ENCODE results near the gene LRRC8B. TPM values are rescaled to one million over a fixed set of nuclear protein-coding genes. Genes with fewer than 3 reads are reported as not detected.

Gene LRRC8B
- total RNA-seq, 1 donor from 2014 or later: 62.3 TPM

DNA sequence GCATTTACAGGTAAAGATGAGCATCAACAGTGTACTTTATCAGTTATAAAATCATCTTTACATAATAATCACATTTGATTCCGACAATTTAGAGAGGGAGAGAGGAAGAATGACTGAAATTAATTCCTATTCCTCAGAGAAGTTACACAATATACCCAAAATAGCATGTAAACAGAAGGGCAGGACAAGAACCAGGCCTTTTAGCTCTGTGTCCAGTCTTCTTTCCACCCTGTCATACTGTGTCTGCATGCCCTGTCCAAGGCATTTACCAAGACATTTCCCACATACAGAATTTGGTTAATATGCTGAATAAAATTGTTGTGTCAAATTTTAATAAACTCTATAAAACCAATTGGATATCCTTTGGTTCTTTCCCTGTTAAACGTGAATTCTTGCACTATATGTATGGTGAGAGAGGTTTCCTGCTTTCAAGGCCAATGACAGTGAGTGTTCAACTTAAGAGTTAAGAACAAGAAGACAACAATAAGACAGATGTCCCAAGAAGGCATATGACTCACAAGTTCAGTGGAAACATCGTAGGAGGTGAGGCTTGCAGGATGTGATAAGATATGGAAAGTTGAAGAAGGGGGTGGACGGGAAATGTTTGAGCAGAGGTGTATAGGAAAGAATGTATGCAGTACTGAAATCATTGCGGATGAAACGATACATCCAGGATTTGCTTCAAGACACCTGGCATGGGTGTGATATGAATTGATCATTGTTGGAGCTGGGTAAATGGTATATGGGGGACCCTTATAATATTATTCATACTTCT lies 20.8 kb downstream of the LRRC8B start:
- Mint-ChIP-seq H3K4me3 (peak overlapping the region; percentile 12), H3K4me1 (ENCODE audit: low read depth) (peaks cover 85% of the 10 kb centered on the region), H3K36me3 (ENCODE audit: low read depth) (peaks cover 45% of the 10 kb centered on the region), H3K27ac (peak overlapping the region; percentile 90), H3K27me3 (ENCODE audit: insufficient read depth) (peaks cover 2% of the 10 kb centered on the region), H3K9me3 (no peaks in the 10 kb centered on the region)
- intact Hi-C loops (cut with micrococcal nuclease): loop anchor here (1.0 to 2.0 kb wide), 10 partner anchors 8 to 561 kb away; partner anchors contain the start of genes GBP2 and LRRC8B
- DNase-seq (ENCODE audit: low spot score): peak; percentile 39

DNA sequence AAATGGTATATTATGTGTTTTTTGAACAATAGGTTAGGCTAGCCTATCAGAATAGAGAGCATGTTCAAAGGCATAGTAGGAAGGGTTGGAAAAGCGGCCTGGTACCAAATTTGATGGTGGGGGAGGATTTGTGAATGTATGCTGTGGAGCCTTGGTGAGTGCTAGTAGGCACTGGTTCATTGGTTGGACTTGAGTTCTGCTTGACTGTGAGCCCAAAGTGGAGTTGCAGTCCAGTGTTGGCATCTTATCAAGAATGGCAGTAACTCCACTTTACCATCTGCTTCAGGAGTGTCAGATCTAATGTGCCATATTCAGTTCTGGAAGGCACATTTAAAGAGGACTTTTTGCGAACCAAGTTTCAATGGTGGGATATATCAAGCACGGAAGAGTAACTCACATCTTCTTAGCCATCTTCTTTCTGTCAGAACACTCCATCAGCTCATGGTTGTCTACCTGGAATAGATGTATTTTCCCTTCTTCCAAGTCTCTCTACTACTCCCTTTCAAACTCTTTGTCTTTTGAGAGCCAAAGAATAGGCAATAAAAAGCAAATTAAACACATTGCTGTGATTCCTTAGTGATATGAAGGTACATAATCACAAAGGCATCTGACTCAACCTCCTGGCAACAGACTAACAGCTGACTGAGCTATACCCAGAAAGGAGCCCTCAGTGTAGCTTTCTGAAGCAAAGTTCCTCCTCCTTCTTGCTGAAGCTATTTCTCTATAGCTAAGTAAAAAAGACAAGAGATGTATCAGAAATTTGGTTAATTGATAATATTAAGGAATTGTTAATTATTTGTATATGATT lies 21.7 kb downstream of the LRRC8B start:
- Mint-ChIP-seq H3K27ac (peak overlapping the region; percentile 90), H3K9me3 (no peaks in the 10 kb centered on the region), H3K36me3 (ENCODE audit: low read depth) (peaks cover 47% of the 10 kb centered on the region), H3K27me3 (ENCODE audit: insufficient read depth) (peaks cover 2% of the 10 kb centered on the region), H3K4me3 (peak overlapping the region; percentile 17), H3K4me1 (ENCODE audit: low read depth) (peaks cover 85% of the 10 kb centered on the region)
- no peak for DNase-seq (ENCODE audit: low spot score)
- intact Hi-C loops (cut with micrococcal nuclease): loop anchor here (2.0 kb wide), 3 partner anchors 43 to 57 kb away; no protein-coding TSS in a partner anchor

DNA sequence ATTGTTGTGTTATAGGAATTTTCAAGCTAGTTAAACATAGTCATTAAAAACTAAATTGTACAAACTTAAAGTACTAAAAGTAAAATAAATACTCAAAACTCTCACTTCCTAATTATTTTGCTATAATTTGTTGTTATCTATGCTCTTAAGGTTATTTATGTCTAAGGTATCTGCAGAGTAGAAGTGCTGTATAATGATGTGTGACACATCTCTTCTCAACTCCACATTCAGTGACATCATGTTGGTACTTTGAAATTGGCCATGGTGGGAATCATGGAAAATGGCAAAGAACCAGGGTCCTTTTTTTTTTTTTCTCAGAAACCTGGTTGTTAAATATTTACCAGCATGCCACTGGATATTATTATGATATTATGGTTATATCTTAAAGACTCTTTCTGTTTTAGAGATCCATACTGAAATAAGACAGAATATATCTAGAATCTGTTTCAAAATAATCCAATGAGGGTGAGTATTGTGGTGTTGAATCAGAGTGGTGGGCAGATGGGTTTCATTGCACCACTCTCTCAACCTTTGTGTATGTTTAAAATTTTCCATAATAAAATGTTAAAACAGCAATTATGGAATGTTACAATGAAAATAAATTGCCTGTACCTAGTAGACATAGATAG lies 22.4 kb downstream of the LRRC8B start:
- H3K36me3 Mint-ChIP-seq (ENCODE audit: low read depth): peaks cover 48% of the 10 kb centered on the region
- peak overlapping the region; percentile 31 for H3K4me3 Mint-ChIP-seq
- H3K27me3 Mint-ChIP-seq (ENCODE audit: insufficient read depth): peaks cover 2% of the 10 kb centered on the region
- no peaks in the 10 kb centered on the region for H3K9me3 Mint-ChIP-seq
- peak overlapping the region; percentile 90 for H3K27ac Mint-ChIP-seq
- no peak for DNase-seq (ENCODE audit: low spot score)
- peaks cover 86% of the 10 kb centered on the region for H3K4me1 Mint-ChIP-seq (ENCODE audit: low read depth)
- intact Hi-C loops (cut with micrococcal nuclease): loop anchor here (1.0 to 2.0 kb wide), 5 partner anchors 42 to 234 kb away; no protein-coding TSS in a partner anchor

DNA sequence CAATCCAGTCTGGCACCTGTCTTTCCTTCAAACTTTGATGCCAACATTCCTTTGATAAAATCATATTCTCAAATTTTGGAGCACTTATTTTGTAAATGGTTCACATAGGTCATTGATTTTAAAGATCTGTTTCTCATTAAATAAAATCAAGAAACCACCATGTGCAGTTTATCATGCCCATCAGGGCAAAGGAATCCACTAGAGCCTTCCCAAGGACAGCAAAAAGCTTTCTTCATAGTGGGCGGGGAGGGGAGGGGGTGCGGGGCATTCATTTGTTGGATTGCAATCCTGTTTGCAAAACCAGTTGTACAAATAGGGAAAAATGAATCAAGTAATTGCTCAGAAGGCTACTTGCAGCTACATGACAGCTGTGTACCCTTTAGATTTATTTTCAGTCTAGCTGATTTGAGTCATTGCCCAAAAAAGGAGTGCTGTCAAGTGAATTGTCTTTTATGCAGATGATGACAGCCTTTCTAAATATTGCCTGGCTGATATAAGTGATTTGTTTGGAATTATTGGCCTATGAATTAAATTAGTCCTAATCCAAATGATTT lies 23.0 kb downstream of the LRRC8B start:
- Mint-ChIP-seq H3K27ac (peak overlapping the region; percentile 90), H3K4me3 (peak overlapping the region; percentile 31), H3K36me3 (ENCODE audit: low read depth) (peaks cover 47% of the 10 kb centered on the region), H3K4me1 (ENCODE audit: low read depth) (peaks cover 86% of the 10 kb centered on the region), H3K27me3 (ENCODE audit: insufficient read depth) (peaks cover 2% of the 10 kb centered on the region), H3K9me3 (no peaks in the 10 kb centered on the region)
- DNase-seq (ENCODE audit: low spot score): no peak
- intact Hi-C loops (cut with micrococcal nuclease): loop anchor here (1.0 to 2.0 kb wide), 5 partner anchors 41 to 234 kb away; no protein-coding TSS in a partner anchor

DNA sequence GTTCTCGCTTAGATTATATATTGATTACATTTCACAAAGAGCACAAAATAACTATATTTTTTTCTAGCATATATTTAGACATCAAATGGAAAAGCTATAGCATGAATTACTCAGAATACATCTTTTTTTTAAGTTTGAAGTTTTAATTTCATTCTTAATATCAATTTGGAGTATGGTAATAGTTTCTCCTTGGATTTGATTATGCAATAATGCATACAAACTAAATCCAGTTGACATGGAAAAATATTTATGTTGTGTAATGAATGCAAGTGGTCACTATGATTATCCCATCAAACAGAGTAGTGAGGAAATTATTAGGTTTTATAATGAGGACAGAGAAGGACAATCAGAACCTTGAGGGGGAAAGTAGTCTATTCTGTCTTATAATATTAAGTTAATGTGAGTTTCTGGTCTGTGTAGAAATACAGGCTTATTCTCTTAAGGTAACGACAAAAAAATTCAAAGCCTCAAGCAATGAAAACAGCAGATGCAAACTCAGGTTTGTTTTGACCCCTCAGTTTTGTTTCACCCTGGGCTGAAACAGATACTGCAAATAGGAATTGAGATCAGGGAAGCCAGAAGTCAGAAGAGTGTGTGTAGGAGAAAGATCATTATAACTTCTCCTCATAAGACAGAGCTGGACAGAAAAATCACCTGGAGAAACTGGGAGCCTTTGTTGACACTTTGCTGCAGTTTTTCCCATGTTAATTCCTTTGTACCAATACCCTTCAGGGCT lies 23.7 kb downstream of the LRRC8B start:
- Mint-ChIP-seq H3K36me3 (ENCODE audit: low read depth) (peaks cover 49% of the 10 kb centered on the region), H3K27me3 (ENCODE audit: insufficient read depth) (peaks cover 2% of the 10 kb centered on the region), H3K27ac (peak overlapping the region; percentile 90), H3K9me3 (no peaks in the 10 kb centered on the region), H3K4me1 (ENCODE audit: low read depth) (peaks cover 88% of the 10 kb centered on the region), H3K4me3 (no peak overlapping the region)
- DNase-seq (ENCODE audit: low spot score): no peak
- intact Hi-C loops (cut with micrococcal nuclease): no loop called here

DNA sequence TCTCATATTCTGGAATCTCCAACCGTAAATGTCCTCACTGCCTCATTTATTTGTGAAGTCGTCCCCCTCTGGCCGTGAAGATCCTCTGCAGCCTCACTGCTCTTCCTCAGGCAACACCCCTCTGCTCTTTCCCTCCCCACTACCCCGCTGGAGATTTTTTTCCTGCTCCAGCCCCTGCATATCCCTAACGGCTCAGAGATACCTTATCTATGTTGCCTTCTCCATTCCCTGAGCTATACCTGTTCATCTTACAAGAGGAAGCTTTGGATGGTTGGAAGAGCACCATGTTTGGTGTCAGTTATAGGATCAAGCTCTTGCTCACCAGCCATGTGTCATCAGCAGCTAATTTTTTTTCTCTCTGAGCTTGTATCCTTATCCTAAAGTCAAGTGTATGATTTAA lies 26.4 kb downstream of the LRRC8B start:
- Mint-ChIP-seq H3K4me3 (no peak overlapping the region), H3K36me3 (ENCODE audit: low read depth) (peaks cover 64% of the 10 kb centered on the region), H3K27me3 (ENCODE audit: insufficient read depth) (no peaks in the 10 kb centered on the region), H3K4me1 (ENCODE audit: low read depth) (peaks cover 92% of the 10 kb centered on the region), H3K27ac (peak overlapping the region; percentile 40), H3K9me3 (no peaks in the 10 kb centered on the region)
- intact Hi-C loops (cut with micrococcal nuclease): no loop called here
- DNase-seq (ENCODE audit: low spot score): no peak

DNA sequence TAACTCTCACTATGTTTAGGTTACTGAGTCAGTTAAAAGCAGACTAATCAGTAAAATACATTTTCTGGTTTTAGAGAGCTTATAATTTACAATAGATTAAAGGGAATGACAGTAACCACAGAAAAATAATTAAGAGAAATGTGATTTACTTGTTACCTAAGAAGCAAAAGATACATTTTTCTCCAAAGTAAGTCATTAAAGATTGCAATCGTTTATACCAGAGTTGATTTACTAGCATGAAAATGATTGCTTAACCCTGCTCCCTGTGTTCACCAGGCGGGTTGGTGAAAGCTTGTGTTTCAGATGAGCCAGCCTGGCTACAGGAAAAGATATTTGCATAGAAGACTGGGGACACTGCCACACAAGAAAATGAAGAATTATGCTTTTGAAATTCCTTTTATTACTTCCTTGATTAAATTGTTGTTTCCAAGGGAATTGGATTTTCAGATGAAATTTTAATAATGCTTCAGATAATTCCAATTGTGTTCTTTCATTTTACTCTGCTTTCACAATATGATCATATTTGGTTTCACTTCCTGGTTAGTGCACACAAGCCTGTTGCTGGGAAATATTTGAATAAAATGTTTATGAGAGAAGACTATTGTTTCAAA lies 27.9 kb downstream of the LRRC8B start:
- Mint-ChIP-seq H3K9me3 (peaks cover 4% of the 10 kb centered on the region), H3K27ac (peak overlapping the region; percentile 75), H3K27me3 (ENCODE audit: insufficient read depth) (no peaks in the 10 kb centered on the region), H3K36me3 (ENCODE audit: low read depth) (peaks cover 74% of the 10 kb centered on the region), H3K4me1 (ENCODE audit: low read depth) (peaks cover 92% of the 10 kb centered on the region), H3K4me3 (peak overlapping the region; percentile 50)
- no peak for DNase-seq (ENCODE audit: low spot score)
- intact Hi-C loops (cut with micrococcal nuclease): loop anchor here (2.0 kb wide), 2 partner anchors 16 kb away; no protein-coding TSS in a partner anchor

DNA sequence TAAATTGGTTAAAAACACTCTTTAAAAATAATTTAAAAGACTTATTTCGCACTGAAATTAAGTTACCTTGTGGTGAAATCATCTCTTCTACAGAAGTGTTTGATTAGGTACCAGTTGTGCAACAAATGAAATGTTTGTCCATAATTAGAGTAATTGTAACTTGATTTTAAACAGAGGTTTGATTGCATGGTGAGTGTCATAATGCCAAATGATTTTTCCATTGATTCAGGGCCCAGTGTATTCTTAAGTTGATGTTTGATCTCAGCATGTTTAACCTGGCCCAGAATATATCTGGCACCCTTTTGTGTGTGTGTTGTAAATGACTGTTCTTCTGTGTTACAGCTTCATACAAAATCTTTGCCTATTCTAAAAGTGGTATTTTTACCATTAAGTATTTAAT lies 28.5 kb downstream of the LRRC8B start:
- peaks cover 94% of the 10 kb centered on the region for H3K4me1 Mint-ChIP-seq (ENCODE audit: low read depth)
- peaks cover 79% of the 10 kb centered on the region for H3K36me3 Mint-ChIP-seq (ENCODE audit: low read depth)
- intact Hi-C loops (cut with micrococcal nuclease): loop anchor here (2.0 kb wide), 2 partner anchors 16 kb away; no protein-coding TSS in a partner anchor
- H3K9me3 Mint-ChIP-seq: peaks cover 10% of the 10 kb centered on the region
- no peaks in the 10 kb centered on the region for H3K27me3 Mint-ChIP-seq (ENCODE audit: insufficient read depth)
- H3K27ac Mint-ChIP-seq: peak overlapping the region; percentile 75
- H3K4me3 Mint-ChIP-seq: no peak overlapping the region
- no peak for DNase-seq (ENCODE audit: low spot score)

DNA sequence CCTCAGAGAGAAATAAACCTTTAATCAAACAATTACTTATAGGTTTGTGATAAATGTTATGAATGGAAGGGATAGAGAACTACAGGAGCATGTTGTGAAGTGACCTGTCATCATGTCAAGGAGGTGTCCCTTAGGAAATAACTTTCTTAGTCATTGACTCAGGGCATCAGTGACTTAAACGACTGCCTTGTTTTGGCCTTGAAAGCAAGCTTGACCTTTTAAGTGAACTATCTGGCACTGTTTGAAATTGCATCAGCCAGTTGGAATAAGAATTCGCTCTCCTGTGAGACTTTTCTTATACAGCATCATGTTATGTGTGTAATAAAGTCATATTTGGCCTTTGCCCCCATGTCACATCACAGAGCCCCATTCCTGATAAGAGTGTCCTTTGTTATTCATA lies 30.9 kb downstream of the LRRC8B start:
- no peak overlapping the region for H3K4me3 Mint-ChIP-seq
- H3K9me3 Mint-ChIP-seq: peaks cover 13% of the 10 kb centered on the region
- no peaks in the 10 kb centered on the region for H3K27me3 Mint-ChIP-seq (ENCODE audit: insufficient read depth)
- H3K4me1 Mint-ChIP-seq (ENCODE audit: low read depth): peaks cover 75% of the 10 kb centered on the region
- H3K36me3 Mint-ChIP-seq (ENCODE audit: low read depth): peaks cover 81% of the 10 kb centered on the region
- intact Hi-C loops (cut with micrococcal nuclease): loop anchor here (5.0 kb wide), 1 partner anchor 33 kb away; the partner anchor contains the start of gene LRRC8B
- H3K27ac Mint-ChIP-seq: peak overlapping the region; percentile 2
- DNase-seq (ENCODE audit: low spot score): no peak

DNA sequence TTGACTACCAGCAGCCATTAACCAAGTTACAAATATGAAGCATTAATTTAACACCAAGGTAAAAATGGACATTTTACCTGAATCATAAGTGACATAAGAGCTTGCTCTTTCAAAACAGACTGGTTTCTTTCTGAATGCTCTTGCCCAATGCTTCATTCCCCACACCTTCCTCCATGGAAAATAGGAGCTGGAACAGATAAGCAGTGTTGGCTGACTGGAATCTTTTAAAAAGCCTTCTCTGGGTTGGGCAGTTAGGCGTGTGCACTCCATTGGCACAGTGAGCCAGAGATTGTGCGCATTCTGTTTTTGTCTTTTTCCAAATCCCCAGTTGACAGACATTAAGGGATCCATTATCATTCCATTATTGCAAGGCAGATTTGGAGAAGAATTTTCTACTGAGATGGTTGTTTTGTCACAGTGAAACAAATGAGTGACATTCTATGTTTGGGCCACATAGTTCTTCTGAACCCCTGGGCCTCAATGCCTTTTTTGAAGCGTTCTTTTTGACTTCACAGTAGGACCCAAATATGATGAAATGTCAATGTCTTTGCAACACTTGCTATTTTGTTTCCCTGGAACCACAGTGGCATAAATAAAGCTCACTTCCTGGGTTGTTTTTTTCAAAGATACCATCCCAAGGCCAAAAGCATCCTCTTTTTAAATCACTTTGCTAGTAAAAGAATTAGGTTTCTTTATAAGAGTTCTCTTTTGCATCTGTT lies 32.3 kb downstream of the LRRC8B start:
- no peaks in the 10 kb centered on the region for H3K27me3 Mint-ChIP-seq (ENCODE audit: insufficient read depth)
- H3K4me1 Mint-ChIP-seq (ENCODE audit: low read depth): peaks cover 64% of the 10 kb centered on the region
- no peak overlapping the region for H3K4me3 Mint-ChIP-seq
- intact Hi-C loops (cut with micrococcal nuclease): loop anchor here (5.0 kb wide), 1 partner anchor 35 kb away; the partner anchor contains the start of gene LRRC8B
- no peak for DNase-seq (ENCODE audit: low spot score)
- peaks cover 74% of the 10 kb centered on the region for H3K36me3 Mint-ChIP-seq (ENCODE audit: low read depth)
- peaks cover 13% of the 10 kb centered on the region for H3K9me3 Mint-ChIP-seq
- H3K27ac Mint-ChIP-seq: peak overlapping the region; percentile 55

DNA sequence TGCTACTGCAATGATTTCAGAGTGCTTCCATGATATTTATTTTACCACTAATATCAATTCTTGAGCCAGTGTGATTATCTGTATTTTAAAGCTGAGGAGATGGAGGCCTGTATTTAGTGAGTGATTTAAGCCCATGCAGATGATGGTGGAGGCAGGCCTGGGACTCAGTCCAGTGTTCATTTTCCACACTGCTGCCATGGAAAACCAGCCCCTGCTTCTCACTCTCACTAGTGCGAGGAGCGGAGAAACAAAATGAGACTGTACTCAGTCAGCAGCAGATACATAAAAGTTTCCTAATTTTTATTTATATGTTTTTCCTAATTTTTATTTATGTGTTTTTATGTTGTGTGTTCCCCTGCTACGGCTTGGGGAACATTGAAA lies 32.8 kb downstream of the LRRC8B start:
- Mint-ChIP-seq H3K4me3 (no peak overlapping the region), H3K27ac (peak overlapping the region; percentile 40), H3K36me3 (ENCODE audit: low read depth) (peaks cover 78% of the 10 kb centered on the region), H3K9me3 (peaks cover 13% of the 10 kb centered on the region), H3K27me3 (ENCODE audit: insufficient read depth) (no peaks in the 10 kb centered on the region), H3K4me1 (ENCODE audit: low read depth) (peaks cover 59% of the 10 kb centered on the region)
- intact Hi-C loops (cut with micrococcal nuclease): loop anchor here (5.0 kb wide), 1 partner anchor 35 kb away; the partner anchor contains the start of gene LRRC8B
- no peak for DNase-seq (ENCODE audit: low spot score)

Data from activated T-helper 1 cell treated with anti-CD3 and anti-CD28 coated beads, Interleukin-12 subunit alpha, Interleukin-12 subunit beta, Interleukin-2, Interleukin-4 antibody, amounts not matched to agents 30 ng/mL and 10 ng/mL and 1 ng/mL, durations not matched to agents 14 hours and 24 hours and 36 hours (primary cell).